Upper lobe of left lung (tissue), 4 donors: ENCODE measurements around the gene HSPB8.

ENCODE experiments used
- CTCF ChIP-seq, 6 experiments: fragments of 450-650 bp in 4 of 6; fragments of 200-600 bp in 2 of 6; sonication (generic) in 2 of 6; IDR thresholded peaks; one replicate each; pipeline ENCODE4 v1.5.1; 2016 to 2019; ENCODE audit warnings: antibody characterized with exemption in 6 of 6
- EP300 ChIP-seq, 4 donors: sonication (generic); formaldehyde crosslinking; IDR thresholded peaks; one replicate each; pipeline ENCODE4 v1.5.1; 2017; ENCODE audit warnings: antibody characterized with exemption in 4 of 4, control low read depth in 2 of 4
- POLR2A ChIP-seq, 4 donors: fragments of 450-650 bp; IDR thresholded peaks; one replicate each; pipeline ENCODE4 v1.5.1; 2016 to 2017; ENCODE audit warnings: antibody characterized with exemption in 4 of 4, mild to moderate bottlenecking in 2 of 4
- POLR2AphosphoS5 ChIP-seq, 2 donors: sonication (generic); formaldehyde crosslinking; IDR thresholded peaks; one replicate each; pipeline ENCODE4 v1.5.1; 2017; ENCODE audit warnings: antibody characterized with exemption in 2 of 2

GRCh38 chr12:119204671-119205285 lies 26.0 kb downstream of the HSPB8 start:
- TF ChIP-seq CTCF (IDR thresholded peaks at IDR 0.05) (no peak), POLR2AphosphoS5 (IDR thresholded peaks at IDR 0.05) (no peak), POLR2A (IDR thresholded peaks at IDR 0.05) (no peak), EP300 (IDR thresholded peaks at IDR 0.05) (no peak)
